Neural cell (in vitro differentiated cells): ENCODE data around the gene ZNF536. TPM values are rescaled to one million over a fixed set of nuclear protein-coding genes. Genes with fewer than 3 reads are reported as not detected.

ENCODE experiments used
- H2AFZ ChIP-seq: fragments of 200-600, 300-800 bp; sonication (generic), shearing (Covaris generic); 2 replicates; pipeline ENCODE4 v1.6.0; 2014; ENCODE audit warnings: low read depth, mild to moderate bottlenecking, antibody characterized with exemption, low read length, moderate library complexity
- H3F3A ChIP-seq: fragments of 200-600 bp; shearing (Covaris generic); 2 replicates; pipeline ENCODE4 v1.6.1; 2016; ENCODE audit warnings: mild to moderate bottlenecking, moderate library complexity, mixed read lengths, antibody characterized with exemption, low read length; ENCODE audit not compliant: insufficient read depth, poor library complexity, severe bottlenecking
- H3K27ac ChIP-seq: fragments of 200-600, 300-800 bp; sonication (generic), shearing (Covaris generic); 2 replicates; pipeline ENCODE4 v1.5.1; 2014; ENCODE audit warnings: mild to moderate bottlenecking, low read length, moderate library complexity
- H3K27me3 ChIP-seq: fragments of 300-800, 200-600 bp; sonication (generic), shearing (Covaris generic); 2 replicates; pipeline ENCODE4 v1.6.0; 2014; ENCODE audit warnings: mild to moderate bottlenecking, low read depth, low read length, moderate library complexity; ENCODE audit not compliant: insufficient read depth
- H3K36me3 ChIP-seq: fragments of 300-800, 200-600 bp; sonication (generic), shearing (Covaris generic); 2 replicates; pipeline ENCODE4 v1.5.1; 2014; ENCODE audit warnings: mild to moderate bottlenecking, antibody characterized with exemption, low read length, moderate library complexity; ENCODE audit not compliant: insufficient read depth
- H3K4me2 ChIP-seq: fragments of 300-800, 200-600 bp; sonication (generic), shearing (Covaris generic); 2 replicates; pipeline ENCODE4 v1.6.0; 2014; ENCODE audit warnings: mild to moderate bottlenecking, low read length
- H3K4me3 ChIP-seq: fragments of 300-800, 200-600 bp; sonication (generic), shearing (Covaris generic); 2 replicates; pipeline ENCODE4 v1.5.1; 2014; ENCODE audit warnings: mild to moderate bottlenecking, low read length, moderate library complexity
- H3K79me2 ChIP-seq: fragments of 200-600 bp; shearing (Covaris generic); replicated peaks from 2 replicates; pipeline ENCODE4 v1.6.0; 2014; ENCODE audit warnings: mild to moderate bottlenecking, low read length, moderate library complexity; ENCODE audit not compliant: insufficient read depth
- H3K9ac ChIP-seq: fragments of 300-800, 200-600 bp; sonication (generic), shearing (Covaris generic); 2 replicates; pipeline ENCODE4 v1.6.1; 2016; ENCODE audit warnings: mild to moderate bottlenecking, low read length, mixed read lengths
- H3K9me2 ChIP-seq: fragments of 200-600 bp; shearing (Covaris generic); 2 replicates; pipeline ENCODE4 v1.6.1; 2016; ENCODE audit warnings: mild to moderate bottlenecking, low read length, mixed read lengths; ENCODE audit not compliant: insufficient read depth
- H3K9me3 ChIP-seq: fragments of 200-600, 300-800 bp; sonication (generic), shearing (Covaris generic); 2 replicates; pipeline ENCODE4 v1.6.1; 2016; ENCODE audit warnings: mild to moderate bottlenecking, mixed run types, low read length, moderate library complexity, mixed read lengths
- H4K20me1 ChIP-seq: fragments of 200-600 bp; shearing (Covaris generic); 2 replicates; pipeline ENCODE4 v1.6.1; 2016; ENCODE audit warnings: mild to moderate bottlenecking, mixed run types; ENCODE audit not compliant: insufficient read depth
- EP300 ChIP-seq: fragments of 450-650 bp; conservative IDR thresholded peaks from 2 replicates; pipeline ENCODE4 v1.6.1; 2014; ENCODE audit warnings: antibody characterized with exemption, mild to moderate bottlenecking, moderate library complexity; ENCODE audit not compliant: poor library complexity, severe bottlenecking
- EZH2 ChIP-seq: fragments of 200-600, 300-800 bp; shearing (Covaris generic), sonication (generic); IDR thresholded peaks from 2 replicates; pipeline ENCODE4 v1.6.1; 2014; ENCODE audit warnings: antibody characterized with exemption, low read length, borderline replicate concordance, mild to moderate bottlenecking; ENCODE audit not compliant: insufficient read depth, poor library complexity, severe bottlenecking
- MXI1 ChIP-seq: fragments of 450-650 bp; conservative IDR thresholded peaks from 2 replicates; pipeline ENCODE4 v1.6.1; 2014; ENCODE audit warnings: antibody characterized with exemption, mild to moderate bottlenecking; ENCODE audit not compliant: poor library complexity, severe bottlenecking
- POLR2AphosphoS5 ChIP-seq: IDR thresholded peaks from 2 replicates; pipeline ENCODE4 v1.6.1; 2012
- RAD21 ChIP-seq: fragments of 450-650 bp; conservative IDR thresholded peaks from 2 replicates; pipeline ENCODE4 v1.6.1; 2014; ENCODE audit warnings: antibody characterized with exemption, mild to moderate bottlenecking, moderate library complexity
- SMC3 ChIP-seq: fragments of 450-650 bp; conservative IDR thresholded peaks from 2 replicates; pipeline ENCODE4 v1.6.1; 2014; ENCODE audit warnings: antibody characterized with exemption, mild to moderate bottlenecking, moderate library complexity; ENCODE audit not compliant: poor library complexity
- TAF1 ChIP-seq: IDR thresholded peaks from 2 replicates; pipeline ENCODE4 v1.6.1; 2012; ENCODE audit warnings: low read depth
- polyA plus RNA-seq: library from polyadenylated mRNA; depleted of rRNA; stranded (reverse); fragments of >200 nt; gene quantifications from 2 replicates; pipeline ENCODE4 v1.2.3, GENCODE V29; 2014
- TF ChIP-seq, protein P1 (sequence below): fragments of 450-650 bp; IDR thresholded peaks from 2 replicates; pipeline ENCODE4 v1.5.1; 2014; ENCODE audit warnings: antibody characterized with exemption, mild to moderate bottlenecking, moderate library complexity; ENCODE audit not compliant: poor library complexity, severe bottlenecking
- TF ChIP-seq, protein P2 (sequence below): IDR thresholded peaks from 2 replicates; pipeline ENCODE4 v1.6.1; 2012; ENCODE audit warnings: borderline replicate concordance

ZNF536 gene
- polyA plus RNA-seq, 1 donor from 2014 or later, result 13.9 TPM

DNA sequence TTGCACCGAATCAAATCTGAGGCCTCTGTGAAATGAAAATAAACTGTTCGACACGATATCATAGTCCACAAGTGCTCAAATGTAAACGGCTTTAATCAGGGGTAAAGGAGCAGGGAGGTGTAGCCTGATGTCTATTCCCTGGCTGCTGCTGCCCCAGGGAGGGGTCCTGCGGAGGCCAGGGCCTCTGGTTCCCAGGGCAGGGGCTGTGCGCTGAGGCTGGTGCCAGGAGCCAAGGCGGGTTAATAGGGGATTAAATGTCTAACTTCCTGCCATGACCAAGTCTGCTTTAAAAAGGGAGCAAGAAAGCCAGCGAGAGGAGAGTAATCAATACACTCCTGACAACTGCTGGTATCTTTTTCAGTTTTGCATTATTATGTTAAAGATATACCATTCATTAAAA lies 59.4 kb downstream of the ZNF536 start:
- no peak overlapping the region for H3K9ac ChIP-seq
- H3K4me3 ChIP-seq, result no peak overlapping the region
- no peaks in the 10 kb centered on the region for H3K79me2 ChIP-seq
- no peaks in the 10 kb centered on the region for H3K9me3 ChIP-seq
- no peaks in the 10 kb centered on the region for H3K36me3 ChIP-seq
- TF ChIP-seq TAF1, result no peak
- TF ChIP-seq, protein P1, sequence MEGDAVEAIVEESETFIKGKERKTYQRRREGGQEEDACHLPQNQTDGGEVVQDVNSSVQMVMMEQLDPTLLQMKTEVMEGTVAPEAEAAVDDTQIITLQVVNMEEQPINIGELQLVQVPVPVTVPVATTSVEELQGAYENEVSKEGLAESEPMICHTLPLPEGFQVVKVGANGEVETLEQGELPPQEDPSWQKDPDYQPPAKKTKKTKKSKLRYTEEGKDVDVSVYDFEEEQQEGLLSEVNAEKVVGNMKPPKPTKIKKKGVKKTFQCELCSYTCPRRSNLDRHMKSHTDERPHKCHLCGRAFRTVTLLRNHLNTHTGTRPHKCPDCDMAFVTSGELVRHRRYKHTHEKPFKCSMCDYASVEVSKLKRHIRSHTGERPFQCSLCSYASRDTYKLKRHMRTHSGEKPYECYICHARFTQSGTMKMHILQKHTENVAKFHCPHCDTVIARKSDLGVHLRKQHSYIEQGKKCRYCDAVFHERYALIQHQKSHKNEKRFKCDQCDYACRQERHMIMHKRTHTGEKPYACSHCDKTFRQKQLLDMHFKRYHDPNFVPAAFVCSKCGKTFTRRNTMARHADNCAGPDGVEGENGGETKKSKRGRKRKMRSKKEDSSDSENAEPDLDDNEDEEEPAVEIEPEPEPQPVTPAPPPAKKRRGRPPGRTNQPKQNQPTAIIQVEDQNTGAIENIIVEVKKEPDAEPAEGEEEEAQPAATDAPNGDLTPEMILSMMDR, result no peak
- no peak for TF ChIP-seq RAD21
- TF ChIP-seq, protein P2, sequence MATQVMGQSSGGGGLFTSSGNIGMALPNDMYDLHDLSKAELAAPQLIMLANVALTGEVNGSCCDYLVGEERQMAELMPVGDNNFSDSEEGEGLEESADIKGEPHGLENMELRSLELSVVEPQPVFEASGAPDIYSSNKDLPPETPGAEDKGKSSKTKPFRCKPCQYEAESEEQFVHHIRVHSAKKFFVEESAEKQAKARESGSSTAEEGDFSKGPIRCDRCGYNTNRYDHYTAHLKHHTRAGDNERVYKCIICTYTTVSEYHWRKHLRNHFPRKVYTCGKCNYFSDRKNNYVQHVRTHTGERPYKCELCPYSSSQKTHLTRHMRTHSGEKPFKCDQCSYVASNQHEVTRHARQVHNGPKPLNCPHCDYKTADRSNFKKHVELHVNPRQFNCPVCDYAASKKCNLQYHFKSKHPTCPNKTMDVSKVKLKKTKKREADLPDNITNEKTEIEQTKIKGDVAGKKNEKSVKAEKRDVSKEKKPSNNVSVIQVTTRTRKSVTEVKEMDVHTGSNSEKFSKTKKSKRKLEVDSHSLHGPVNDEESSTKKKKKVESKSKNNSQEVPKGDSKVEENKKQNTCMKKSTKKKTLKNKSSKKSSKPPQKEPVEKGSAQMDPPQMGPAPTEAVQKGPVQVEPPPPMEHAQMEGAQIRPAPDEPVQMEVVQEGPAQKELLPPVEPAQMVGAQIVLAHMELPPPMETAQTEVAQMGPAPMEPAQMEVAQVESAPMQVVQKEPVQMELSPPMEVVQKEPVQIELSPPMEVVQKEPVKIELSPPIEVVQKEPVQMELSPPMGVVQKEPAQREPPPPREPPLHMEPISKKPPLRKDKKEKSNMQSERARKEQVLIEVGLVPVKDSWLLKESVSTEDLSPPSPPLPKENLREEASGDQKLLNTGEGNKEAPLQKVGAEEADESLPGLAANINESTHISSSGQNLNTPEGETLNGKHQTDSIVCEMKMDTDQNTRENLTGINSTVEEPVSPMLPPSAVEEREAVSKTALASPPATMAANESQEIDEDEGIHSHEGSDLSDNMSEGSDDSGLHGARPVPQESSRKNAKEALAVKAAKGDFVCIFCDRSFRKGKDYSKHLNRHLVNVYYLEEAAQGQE, result no peak
- no peak for TF ChIP-seq MXI1
- TF ChIP-seq SMC3, result no peak
- TF ChIP-seq POLR2AphosphoS5, result no peak
- no peak for TF ChIP-seq EZH2
- no peak for TF ChIP-seq EP300
- no peaks in the 10 kb centered on the region for H3K9me2 ChIP-seq
- no peak overlapping the region for H3K27ac ChIP-seq
- no peak overlapping the region for H3K4me2 ChIP-seq
- no peaks in the 10 kb centered on the region for H4K20me1 ChIP-seq
- no peak overlapping the region for H2AFZ ChIP-seq
- no peaks in the 10 kb centered on the region for H3F3A ChIP-seq
- no peaks in the 10 kb centered on the region for H3K27me3 ChIP-seq

DNA sequence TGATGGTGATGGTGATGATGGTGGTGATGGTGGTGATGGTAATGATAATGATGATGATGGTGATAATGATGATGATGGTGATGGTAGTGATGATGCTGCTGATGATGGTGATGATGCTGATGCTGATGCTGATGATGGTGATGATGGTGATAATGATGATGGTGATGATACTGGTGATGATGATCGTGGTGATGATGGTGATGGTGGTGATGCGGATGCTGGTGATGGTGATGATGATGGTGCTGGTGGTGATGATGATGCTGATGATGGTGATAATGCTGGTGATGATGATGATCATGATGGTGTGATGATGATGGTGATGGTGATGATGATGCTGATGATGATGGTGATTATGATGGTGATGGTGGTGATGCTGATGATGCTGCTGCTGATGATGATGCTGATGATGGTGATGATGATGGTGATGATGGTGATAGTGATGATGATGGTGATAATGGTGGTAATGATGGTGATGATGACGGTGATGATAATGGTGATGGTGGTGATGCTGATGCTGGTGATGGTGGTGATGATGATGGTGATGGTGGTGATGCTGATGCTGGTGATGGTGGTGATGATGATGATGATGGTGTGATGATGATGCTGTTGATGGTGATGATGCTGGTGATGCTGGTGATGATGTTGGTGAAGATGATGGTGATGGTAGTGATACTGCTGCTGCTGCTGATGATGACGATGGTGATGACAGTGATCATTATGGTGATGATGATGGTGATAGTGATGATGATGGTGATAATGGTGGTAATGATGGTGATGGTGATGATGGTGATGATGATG lies 62.8 kb downstream of the ZNF536 start:
- H3K27me3 ChIP-seq, result no peaks in the 10 kb centered on the region
- H3K79me2 ChIP-seq, result no peaks in the 10 kb centered on the region
- H3K27ac ChIP-seq, result no peak overlapping the region
- H3K36me3 ChIP-seq, result no peaks in the 10 kb centered on the region
- no peaks in the 10 kb centered on the region for H3F3A ChIP-seq
- no peak overlapping the region for H2AFZ ChIP-seq
- TF ChIP-seq, protein P1, result no peak
- TF ChIP-seq MXI1 (no peak), TAF1 (no peak), EP300 (no peak), POLR2AphosphoS5 (no peak), EZH2 (no peak), RAD21 (no peak), SMC3 (no peak)
- TF ChIP-seq, protein P2, result no peak
- no peaks in the 10 kb centered on the region for H3K9me2 ChIP-seq
- no peaks in the 10 kb centered on the region for H4K20me1 ChIP-seq
- no peak overlapping the region for H3K9ac ChIP-seq
- no peaks in the 10 kb centered on the region for H3K9me3 ChIP-seq
- H3K4me2 ChIP-seq, result no peak overlapping the region
- H3K4me3 ChIP-seq, result no peak overlapping the region
